HS-27A (cell line): ENCODE measurements around the gene PROK2.

Experiments used
- DNase-seq: peaks from one replicate; pipeline ENCODE4 v3.0.0-alpha.2; 2012; ENCODE audit warnings: low read depth, missing footprints

PROK2 gene

DNA sequence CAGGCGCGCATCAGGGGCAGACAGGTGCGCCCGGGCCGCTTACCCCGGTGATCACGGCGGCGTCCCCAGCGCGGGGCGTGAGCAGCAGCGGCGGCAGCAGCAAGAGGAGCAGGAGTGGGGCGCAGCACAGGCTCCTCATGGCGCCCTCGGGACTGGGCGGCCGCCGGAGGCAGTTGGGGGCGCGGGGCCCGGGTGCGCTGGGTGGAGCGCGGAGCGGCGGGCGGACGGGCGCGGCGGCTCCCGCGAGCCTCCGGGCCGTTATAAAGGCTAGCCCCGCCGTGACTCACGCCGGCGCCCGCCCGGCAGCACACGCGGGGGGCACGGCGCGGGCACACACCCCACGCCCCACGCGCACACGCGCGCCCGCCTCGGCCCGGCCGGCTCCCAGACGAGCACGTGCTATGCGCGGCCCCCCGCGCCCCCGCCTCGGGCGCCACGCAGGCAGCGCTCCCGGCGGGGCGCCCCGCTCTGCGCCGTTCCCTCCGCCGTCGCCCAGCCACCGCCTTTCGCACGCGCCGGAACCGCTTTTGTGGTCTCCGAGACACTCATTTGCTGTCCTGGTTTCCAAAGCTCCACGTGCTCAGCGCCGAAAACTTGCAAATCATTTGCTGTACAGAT lies at the start of gene PROK2:
TSS of gene PROK2 (minus strand) at position 235 of the 618 bp plus-strand sequence. CDS start at position 139, 96 bp downstream.
- DNase-seq = no peak

DNA sequence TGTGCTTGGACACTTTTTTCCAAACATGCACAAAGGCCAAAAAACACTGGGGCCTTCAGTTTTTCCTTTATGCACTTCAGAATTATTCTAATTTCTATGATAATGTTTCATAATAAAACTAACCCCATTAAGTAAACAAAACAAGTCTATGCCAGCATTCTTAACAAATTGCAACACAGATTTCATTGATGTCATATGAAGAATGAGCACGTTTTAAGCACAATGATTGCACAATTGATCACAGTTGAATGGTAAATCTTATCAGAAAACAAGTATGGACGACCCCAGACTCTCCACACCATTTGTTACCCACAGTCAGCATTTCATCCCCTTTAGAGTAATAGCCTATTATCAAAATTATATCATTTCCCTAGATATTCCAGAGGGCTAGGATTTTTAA lies 46.7 kb upstream of the PROK2 start:
- DNase-seq = no peak

GRCh38 chr3:71825551-71826283 lies 40.8 kb upstream of the PROK2 start:
- DNase-seq = no peak

GRCh38 chr3:71821116-71821515 lies 36.2 kb upstream of the PROK2 start:
- DNase-seq = no peak

DNA sequence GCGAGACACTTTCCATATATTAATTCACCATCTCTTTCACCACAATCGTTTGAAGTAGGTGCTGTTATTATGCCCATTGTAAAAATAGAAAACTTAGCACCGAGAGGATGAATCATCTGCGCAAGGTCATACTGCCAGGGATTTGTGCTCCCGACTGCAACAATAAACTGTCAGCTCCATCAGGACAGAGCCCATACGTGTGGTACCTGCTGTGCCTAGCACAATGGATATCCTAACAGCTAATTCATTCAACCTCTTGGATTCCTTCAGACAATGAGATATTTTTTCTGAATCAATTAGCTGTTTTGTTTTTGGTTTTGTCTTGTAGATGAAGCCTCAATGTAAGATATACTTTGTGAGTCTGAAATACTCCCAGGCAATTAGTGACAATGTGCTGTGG lies 32.3 kb upstream of the PROK2 start:
- DNase-seq = no peak

DNA sequence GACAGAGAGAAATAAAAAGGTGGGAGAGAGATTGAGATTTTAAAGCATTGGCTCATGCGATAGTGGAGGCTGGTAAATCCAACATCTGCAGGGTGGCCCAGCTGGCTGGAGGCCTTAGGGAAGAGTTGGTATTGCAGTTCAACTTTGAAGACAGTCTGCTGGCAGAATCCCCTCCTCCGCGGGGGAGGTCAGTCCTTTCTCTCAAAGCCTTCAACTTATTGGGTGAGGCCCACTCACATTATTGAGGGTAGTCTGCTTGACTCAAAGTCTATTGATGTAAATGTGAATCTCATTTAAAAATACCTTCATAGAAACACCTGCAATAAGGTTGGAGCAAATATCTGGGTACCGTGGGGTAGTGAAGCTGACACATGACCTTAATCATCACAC lies 31.8 kb upstream of the PROK2 start:
- no peak for DNase-seq

GRCh38 chr3:71815340-71816067 lies 30.6 kb upstream of the PROK2 start:
- no peak for DNase-seq

GRCh38 chr3:71813704-71814103 lies 28.8 kb upstream of the PROK2 start:
- DNase-seq = no peak

- DNase-seq = no peak
Measured at GRCh38 chr3:71813073-71813472, 28.1 kb upstream of the PROK2 start.

DNA sequence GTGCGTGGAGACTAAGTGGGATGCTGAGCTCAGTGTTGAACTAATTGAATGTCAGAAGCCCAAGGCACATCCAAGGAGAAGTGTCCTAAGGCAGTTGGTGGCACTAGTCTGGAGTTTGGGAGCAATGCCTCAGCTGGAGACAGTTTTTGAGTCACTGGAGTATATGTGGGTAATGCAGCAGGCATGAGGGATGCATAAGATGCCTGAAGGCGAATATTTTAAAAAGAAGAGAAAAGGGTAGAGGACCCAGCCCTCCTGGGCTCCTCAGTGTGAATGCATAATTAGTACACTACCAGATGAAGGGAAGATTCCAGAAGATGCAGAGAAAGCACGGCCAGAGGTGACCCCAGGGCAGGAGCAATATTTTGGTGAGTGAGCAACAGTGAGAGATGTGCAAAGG lies 25.1 kb upstream of the PROK2 start:
- DNase-seq = no peak

DNA sequence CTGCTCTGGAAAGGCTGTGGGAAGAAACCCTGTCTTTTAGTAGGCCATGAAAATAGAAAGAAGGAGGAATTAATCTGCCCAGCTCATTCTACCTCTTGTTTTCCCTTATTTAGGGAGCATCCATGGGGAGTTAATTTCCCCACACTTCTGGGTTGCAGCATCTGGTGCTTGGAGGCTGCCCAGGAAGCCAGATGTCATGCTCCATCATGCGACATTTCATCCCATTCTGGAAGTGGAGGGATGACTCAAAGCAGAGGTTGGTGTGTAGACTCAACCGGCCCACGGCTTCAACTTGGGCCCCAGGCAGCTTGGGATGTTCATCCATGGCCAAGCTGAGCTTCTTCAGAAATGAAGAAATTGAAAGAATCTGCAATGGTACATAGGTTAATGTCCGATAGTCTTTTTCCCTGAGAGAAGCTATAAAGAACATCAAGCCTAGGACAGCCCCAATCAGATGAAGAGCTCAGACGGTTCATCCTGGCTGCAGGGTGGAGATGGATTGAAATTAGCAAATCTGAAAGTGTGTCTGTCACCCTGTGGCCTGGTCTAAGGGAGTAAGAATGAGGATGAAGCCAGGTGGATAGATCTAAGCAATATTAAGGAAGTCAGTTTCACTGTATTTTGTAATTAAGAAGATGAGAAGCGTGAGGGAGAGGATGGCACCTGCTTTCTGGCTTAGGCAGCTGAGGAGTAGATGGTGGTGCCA lies 24.5 kb upstream of the PROK2 start:
- no peak for DNase-seq

DNA sequence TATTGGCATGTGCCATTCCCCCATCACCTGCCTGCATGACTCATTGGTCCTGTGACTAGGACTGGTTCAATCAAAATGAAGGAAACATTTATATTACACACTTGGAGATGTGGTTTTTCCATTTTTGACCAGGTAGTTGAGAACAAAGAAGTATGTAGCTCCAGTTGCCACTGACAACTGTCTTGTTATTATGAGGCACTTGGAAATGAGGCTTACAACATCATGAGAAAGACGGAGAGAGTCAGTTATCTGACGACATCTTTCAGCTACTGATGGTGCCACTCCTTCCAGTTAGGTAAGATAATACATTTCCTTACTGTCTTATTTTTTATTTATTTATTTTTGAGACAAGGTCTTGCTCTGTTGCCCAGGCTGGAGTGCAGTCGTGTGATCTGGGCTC lies 21.8 kb upstream of the PROK2 start:
- no peak for DNase-seq

DNA sequence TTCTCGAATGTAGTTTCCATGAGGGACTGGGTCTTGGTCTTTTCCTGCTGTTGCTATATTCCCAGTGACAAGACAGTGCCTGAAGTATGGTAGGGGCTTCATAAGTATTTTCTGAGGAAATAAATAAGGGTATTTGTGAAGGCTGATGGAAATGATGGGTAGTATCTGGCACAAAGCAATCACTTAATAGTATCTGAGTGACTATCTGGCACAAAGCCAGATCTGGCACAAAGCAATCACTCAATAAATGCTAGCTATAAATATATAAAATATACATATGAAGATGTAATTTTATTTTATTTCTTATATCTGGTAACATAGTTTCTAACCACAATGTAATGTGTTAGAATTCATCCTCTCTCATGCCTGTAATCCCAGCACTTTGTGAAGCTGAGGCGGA lies 20.7 kb upstream of the PROK2 start:
- no peak for DNase-seq

DNA sequence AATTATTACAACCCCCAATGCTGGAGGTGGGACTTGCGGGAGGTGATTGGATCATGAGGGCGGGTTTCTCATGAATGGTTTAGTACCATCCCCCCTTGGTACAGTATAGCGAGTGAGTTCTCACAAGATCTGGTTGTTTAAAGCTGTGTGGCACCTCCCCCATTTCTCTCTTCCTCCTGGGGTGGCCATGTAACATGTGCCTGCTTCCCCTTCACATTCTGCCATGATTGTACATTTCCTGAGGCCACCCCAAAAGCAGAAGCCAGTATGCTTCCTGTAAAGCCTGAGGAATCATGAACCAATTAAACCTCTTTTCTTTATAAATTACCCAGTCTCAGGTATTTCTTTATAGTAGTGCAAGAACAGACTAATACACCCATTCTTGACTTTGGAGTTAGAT lies 20.3 kb upstream of the PROK2 start:
- DNase-seq = no peak

DNA sequence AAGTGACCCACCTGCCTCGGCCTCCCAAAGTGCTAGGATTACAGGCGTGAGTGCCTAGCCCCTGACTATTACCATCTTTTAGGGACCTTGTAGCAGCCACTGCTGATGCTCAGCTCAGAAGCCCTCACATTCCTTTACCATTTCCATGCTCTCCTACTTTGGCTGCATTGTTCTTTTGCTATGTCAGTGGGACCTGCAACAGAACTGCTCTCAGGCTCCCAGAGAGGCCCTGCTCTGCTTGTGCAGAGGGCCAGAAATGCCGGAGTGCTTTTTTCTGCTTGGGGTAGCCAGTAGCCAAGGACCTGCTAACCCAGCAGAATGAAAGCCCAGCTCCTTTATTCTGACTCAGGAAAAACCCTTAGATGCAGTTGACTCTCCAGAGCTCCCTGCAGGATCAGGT lies 18.3 kb upstream of the PROK2 start:
- no peak for DNase-seq

- no peak for DNase-seq
Measured at GRCh38 chr3:71801986-71802385, 17.0 kb upstream of the PROK2 start.

DNA sequence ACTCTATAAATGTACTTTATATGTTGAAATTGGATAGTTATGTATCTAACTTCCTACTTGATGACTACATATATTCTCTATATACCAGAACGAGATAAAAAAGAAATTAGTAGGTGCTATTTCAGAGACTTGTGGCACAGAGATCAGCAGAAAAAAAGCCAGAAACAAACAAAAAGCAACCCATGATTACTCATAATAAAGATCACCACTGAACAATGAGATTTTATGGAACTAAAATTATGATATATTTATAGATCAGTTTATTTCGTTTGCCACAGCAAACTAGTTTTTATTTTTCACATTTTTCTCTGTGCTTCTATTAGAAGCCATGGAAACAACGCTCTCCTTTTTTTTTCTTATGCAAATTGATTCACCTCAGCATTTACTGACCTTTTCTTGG lies 15.1 kb upstream of the PROK2 start:
- no peak for DNase-seq

DNA sequence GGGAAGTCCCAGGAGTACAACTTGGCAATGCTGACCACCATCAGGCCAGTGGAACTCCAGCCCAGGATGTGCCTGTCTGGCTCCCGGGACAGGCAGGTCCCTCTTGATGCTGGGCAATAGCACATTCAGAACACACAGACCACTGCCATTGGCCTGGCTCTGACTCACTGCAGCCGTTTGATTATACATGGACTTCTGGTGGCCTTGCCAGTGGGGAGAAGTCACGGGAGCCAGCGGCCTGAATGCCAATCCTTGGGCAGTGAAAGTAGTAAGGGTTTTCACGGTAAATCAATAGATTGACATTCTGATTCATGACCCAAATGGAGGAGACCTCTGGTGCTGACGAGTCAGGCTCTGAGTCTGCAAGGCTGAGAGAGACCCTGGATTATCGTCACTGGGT lies 12.5 kb upstream of the PROK2 start:
- DNase-seq = no peak

DNA sequence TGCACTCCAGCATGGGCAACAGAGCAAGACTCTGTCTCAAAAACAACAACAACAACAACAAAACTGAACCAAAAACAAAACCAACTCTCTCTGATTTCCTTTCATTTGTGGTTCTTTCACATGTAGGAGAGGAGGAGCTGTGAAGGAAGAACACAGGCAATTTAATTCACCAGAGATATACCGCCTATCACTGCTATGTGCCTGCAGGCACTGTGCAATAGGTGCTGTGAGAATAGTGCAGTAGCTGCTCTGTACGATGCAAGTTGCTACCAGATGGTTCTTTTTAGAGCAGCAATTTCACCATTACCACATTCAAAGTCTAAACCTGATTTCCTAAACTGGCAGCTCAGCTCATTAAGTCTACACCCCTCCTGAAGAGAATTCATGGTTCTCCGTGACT lies 11.3 kb upstream of the PROK2 start:
- DNase-seq = no peak

- no peak for DNase-seq
Measured at GRCh38 chr3:71791634-71792033, 6.7 kb upstream of the PROK2 start.

DNA sequence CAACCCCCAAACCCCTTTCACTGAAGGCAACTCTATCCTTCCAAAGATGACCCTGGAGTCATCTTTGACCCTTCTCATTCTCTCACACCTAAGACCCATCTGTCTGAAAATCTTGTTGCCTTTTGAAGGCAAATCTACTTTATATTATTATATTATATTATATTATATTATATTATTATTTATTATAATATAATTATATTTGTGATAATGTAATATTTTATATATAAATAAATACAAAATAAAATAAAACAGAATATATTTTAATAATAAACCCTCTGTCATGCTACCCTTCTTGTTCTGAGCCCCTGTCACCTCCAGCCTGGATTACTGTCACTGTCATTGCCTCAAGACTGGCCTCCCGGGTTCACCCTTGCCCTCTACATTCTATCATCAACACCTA lies 5.0 kb upstream of the PROK2 start:
- DNase-seq = no peak

- DNase-seq = no peak
Measured at GRCh38 chr3:71787851-71788405, 3.0 kb upstream of the PROK2 start.
